Loucy (cell line): Measurements from ENCODE around the gene KCNA2.

ENCODE experiments used
- H2AFZ ChIP-seq: fragments of 200-600 bp; sonication (generic); 2 replicates; pipeline ENCODE4 v1.6.0; 2016; ENCODE audit warnings: antibody characterized with exemption, mild to moderate bottlenecking, low read length, moderate library complexity
- H3F3A ChIP-seq: fragments of 200-600 bp; 2 replicates; pipeline ENCODE4 v1.6.0; 2016; ENCODE audit warnings: antibody characterized with exemption, low read depth, mild to moderate bottlenecking
- H3K27me3 ChIP-seq: fragments of 200-600 bp; sonication (generic); 2 replicates; pipeline ENCODE4 v1.6.1; 2014; ENCODE audit warnings: low read length, mild to moderate bottlenecking; ENCODE audit not compliant: insufficient read depth, poor library complexity, severe bottlenecking
- H3K36me3 ChIP-seq: fragments of 200-600 bp; sonication (generic); 2 replicates; pipeline ENCODE4 v1.6.1; 2016; ENCODE audit warnings: low read length; ENCODE audit not compliant: insufficient read depth
- H3K4me1 ChIP-seq: fragments of 200-600 bp; sonication (generic); 2 replicates; pipeline ENCODE4 v1.5.1; 2014; ENCODE audit warnings: low read length, mild to moderate bottlenecking; ENCODE audit not compliant: insufficient read depth, poor library complexity, severe bottlenecking
- H3K4me2 ChIP-seq: fragments of 200-600 bp; sonication (generic); 2 replicates; pipeline ENCODE4 v1.6.0; 2014; ENCODE audit warnings: antibody characterized with exemption, low read length, low read depth, mild to moderate bottlenecking; ENCODE audit not compliant: poor library complexity, severe bottlenecking
- H3K4me3 ChIP-seq: fragments of 200-600 bp; sonication (generic); 2 replicates; pipeline ENCODE4 v1.5.1; 2014; ENCODE audit warnings: low read length, mild to moderate bottlenecking, mixed read lengths; ENCODE audit not compliant: poor library complexity, severe bottlenecking
- H3K79me2 ChIP-seq: fragments of 200-600 bp; sonication (generic); 2 replicates; pipeline ENCODE4 v1.6.1; 2014; ENCODE audit warnings: low read length; ENCODE audit not compliant: insufficient read depth
- H3K9ac ChIP-seq: fragments of 200-600 bp; sonication (generic); 2 replicates; pipeline ENCODE4 v1.6.0; 2014; ENCODE audit warnings: mild to moderate bottlenecking, low read depth, low read length, moderate library complexity; ENCODE audit not compliant: poor library complexity, severe bottlenecking
- H3K9me2 ChIP-seq: fragments of 200-600 bp; sonication (generic); replicated peaks from 2 replicates; pipeline ENCODE4 v1.6.1; 2016; ENCODE audit warnings: low read depth, low read length, mixed read lengths
- H3K9me3 ChIP-seq: fragments of 200-600 bp; sonication (generic); 2 replicates; pipeline ENCODE4 v1.6.1; 2014; ENCODE audit warnings: mild to moderate bottlenecking, antibody characterized with exemption, low read length, low read depth; ENCODE audit not compliant: insufficient read depth
- H4K20me1 ChIP-seq: fragments of 200-600 bp; sonication (generic); 2 replicates; pipeline ENCODE4 v1.6.0; 2014; ENCODE audit warnings: antibody characterized with exemption, low read length, mild to moderate bottlenecking; ENCODE audit not compliant: insufficient read depth, poor library complexity, severe bottlenecking
- CTCF ChIP-seq: fragments of 200-600 bp; sonication (generic); conservative IDR thresholded peaks from 2 replicates; pipeline ENCODE4 v1.5.1; 2014; ENCODE audit warnings: mild to moderate bottlenecking, antibody characterized with exemption, low read length
- EZH2phosphoT487 ChIP-seq: fragments of 200-600 bp; IDR thresholded peaks from 2 replicates; pipeline ENCODE4 v1.6.1; 2018; ENCODE audit warnings: antibody characterized with exemption, mild to moderate bottlenecking, moderate library complexity, borderline replicate concordance

The KCNA2 gene

GRCh38 chr1:110603058-110603457 lies 3.1 kb downstream of the KCNA2 start:
- H3F3A ChIP-seq = no peaks in the 10 kb centered on the region
- H2AFZ ChIP-seq = no peak overlapping the region
- H3K4me3 ChIP-seq = no peak overlapping the region
- H3K9me3 ChIP-seq = no peaks in the 10 kb centered on the region
- no peaks in the 10 kb centered on the region for H4K20me1 ChIP-seq
- H3K4me2 ChIP-seq = no peak overlapping the region
- peaks cover 10% of the 10 kb centered on the region for H3K4me1 ChIP-seq
- TF ChIP-seq CTCF = no peak
- no peaks in the 10 kb centered on the region for H3K79me2 ChIP-seq
- no peak overlapping the region for H3K9ac ChIP-seq
- no peaks in the 10 kb centered on the region for H3K36me3 ChIP-seq
- peaks cover 28% of the 10 kb centered on the region for H3K27me3 ChIP-seq
- no peaks in the 10 kb centered on the region for H3K9me2 ChIP-seq

- Histone ChIP-seq H3K36me3 (no peaks in the 10 kb centered on the region), H4K20me1 (no peaks in the 10 kb centered on the region), H3K9me2 (no peaks in the 10 kb centered on the region), H3K9me3 (no peaks in the 10 kb centered on the region), H3K27me3 (peaks cover 22% of the 10 kb centered on the region), H3K4me1 (peaks cover 10% of the 10 kb centered on the region), H2AFZ (no peak overlapping the region), H3K79me2 (no peaks in the 10 kb centered on the region), H3K9ac (no peak overlapping the region), H3K4me3 (no peak overlapping the region), H3K4me2 (no peak overlapping the region), H3F3A (no peaks in the 10 kb centered on the region)
- TF ChIP-seq EZH2phosphoT487 (no peak), CTCF (no peak)
These were observed 3.7 kb downstream of the KCNA2 start for GRCh38 chr1:110602466-110602865.

DNA sequence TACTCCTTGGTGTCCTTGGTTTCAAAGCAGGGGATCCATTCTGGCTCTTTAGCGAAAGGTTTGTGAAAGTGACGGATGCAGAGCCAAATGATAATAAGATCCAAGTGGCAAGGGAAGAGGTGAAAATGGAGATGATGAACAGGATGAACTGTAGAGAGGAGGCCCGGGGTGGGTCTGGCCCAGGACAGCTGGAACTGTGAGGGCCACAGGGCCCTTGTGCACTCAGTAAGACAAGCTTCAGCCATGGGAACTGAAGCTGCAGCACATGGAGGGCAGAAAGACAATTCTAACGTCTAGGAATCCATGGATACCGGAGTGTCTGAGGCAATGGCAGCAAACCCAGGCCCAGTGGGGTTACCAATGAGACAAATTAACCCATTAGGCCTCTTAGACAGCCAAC lies 4.8 kb downstream of the KCNA2 start:
- no peak overlapping the region for H2AFZ ChIP-seq
- no peaks in the 10 kb centered on the region for H3K79me2 ChIP-seq
- no peak overlapping the region for H3K4me3 ChIP-seq
- no peaks in the 10 kb centered on the region for H4K20me1 ChIP-seq
- no peaks in the 10 kb centered on the region for H3K36me3 ChIP-seq
- no peaks in the 10 kb centered on the region for H3K9me2 ChIP-seq
- H3K9me3 ChIP-seq = no peaks in the 10 kb centered on the region
- H3K9ac ChIP-seq = no peak overlapping the region
- H3K4me2 ChIP-seq = no peak overlapping the region
- no peaks in the 10 kb centered on the region for H3F3A ChIP-seq
- TF ChIP-seq CTCF = no peak
- no peak for TF ChIP-seq EZH2phosphoT487
- H3K27me3 ChIP-seq = peaks cover 11% of the 10 kb centered on the region
- peaks cover 4% of the 10 kb centered on the region for H3K4me1 ChIP-seq
